ENCODE measurements around the gene SCN4B. TPM values are rescaled to one million over a fixed set of nuclear protein-coding genes. Genes with fewer than 3 reads are reported as not detected.
"Not testable (repeated sequence)": the region's sequence is repeated elsewhere in the genome, so short reads cannot be mapped to it uniquely, and the experiment has no call there.

SCN4B gene
- total and polyA plus RNA-seq, 4 donors, result 12.5 to 31.2 (median 30.6) TPM

DNA sequence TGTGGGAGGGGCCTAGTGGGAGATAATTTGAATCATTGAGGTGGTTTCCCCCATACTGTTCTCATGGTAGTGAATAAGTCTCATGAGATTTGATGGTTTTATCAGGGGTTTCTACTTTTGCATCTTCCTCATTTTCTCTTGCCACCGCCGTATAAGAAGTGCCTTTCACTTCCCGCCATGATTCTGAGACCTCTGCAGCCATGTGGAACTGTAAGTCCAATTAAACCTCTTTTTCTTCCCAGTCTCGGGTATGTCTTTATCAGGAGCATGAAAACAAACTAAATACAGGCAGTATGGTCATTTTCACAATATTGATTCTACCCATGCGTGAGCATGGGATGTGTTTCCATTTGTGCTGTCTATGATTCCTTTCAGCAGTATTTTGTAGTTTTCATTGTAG is 40.2 kb upstream of the SCN4B start:
- WGBS (ENCODE audit: insufficient coverage), result 89% methylated on average over 3 of the region's 5 CpGs
- H3K27ac ChIP-seq (ENCODE audit: low read depth, low read length); DNase-seq (ENCODE audit: low read depth in 4 of 6, low spot score in 6 of 6): not testable (repeated sequence)

GRCh38 chr11:118190942-118191506 is 38.4 kb upstream of the SCN4B start:
- not testable (repeated sequence) for H3K4me1 ChIP-seq (ENCODE audit: control insufficient read depth, insufficient read depth, low read length); H3K27ac ChIP-seq (ENCODE audit: low read depth, low read length); H3K4me3 ChIP-seq (ENCODE audit: low read depth, low read length); H3K9me3 ChIP-seq (ENCODE audit: control insufficient read depth, insufficient read depth, low read length); H3K27me3 ChIP-seq (ENCODE audit: control insufficient read depth, insufficient read depth, low read length); H3K36me3 ChIP-seq (ENCODE audit: control insufficient read depth, insufficient read depth, low read length); DNase-seq (ENCODE audit: low read depth in 4 of 6, low spot score in 6 of 6)
- WGBS (ENCODE audit: insufficient coverage), result 73% methylated on average over 2 of the region's 2 CpGs

More for the DNA sequence above, 40.2 kb upstream of the SCN4B start:
- not testable (repeated sequence) for H3K9me3 ChIP-seq (ENCODE audit: control insufficient read depth, insufficient read depth, low read length); H3K4me1 ChIP-seq (ENCODE audit: control insufficient read depth, insufficient read depth, low read length); H3K36me3 ChIP-seq (ENCODE audit: control insufficient read depth, insufficient read depth, low read length); H3K27me3 ChIP-seq (ENCODE audit: control insufficient read depth, insufficient read depth, low read length); H3K4me3 ChIP-seq (ENCODE audit: low read depth, low read length)

- Histone ChIP-seq H3K36me3 (ENCODE audit: control insufficient read depth, insufficient read depth, low read length) (no peaks in the 10 kb centered on the region), H3K9me3 (ENCODE audit: control insufficient read depth, insufficient read depth, low read length) (no peaks in the 10 kb centered on the region), H3K27ac (ENCODE audit: low read depth, low read length) (no peak overlapping the region), H3K27me3 (ENCODE audit: control insufficient read depth, insufficient read depth, low read length) (peaks cover 7% of the 10 kb centered on the region), H3K4me1 (ENCODE audit: control insufficient read depth, insufficient read depth, low read length) (no peaks in the 10 kb centered on the region), H3K4me3 (ENCODE audit: low read depth, low read length) (no peak overlapping the region)
- 79% methylated on average over 2 of the region's 6 CpGs for whole genome bisulfite sequencing (ENCODE audit: insufficient coverage)
- DNase-seq (ENCODE audit: low read depth in 4 of 6, low spot score in 6 of 6), result no peak
Observed at GRCh38 chr11:118186346-118187107, 33.9 kb upstream of the SCN4B start.

GRCh38 chr11:118184784-118185579 is 32.4 kb upstream of the SCN4B start:
- Histone ChIP-seq H3K27me3 (ENCODE audit: control insufficient read depth, insufficient read depth, low read length) (peaks cover 7% of the 10 kb centered on the region), H3K27ac (ENCODE audit: low read depth, low read length) (no peak overlapping the region), H3K4me1 (ENCODE audit: control insufficient read depth, insufficient read depth, low read length) (peaks cover 10% of the 10 kb centered on the region), H3K4me3 (ENCODE audit: low read depth, low read length) (no peak overlapping the region), H3K9me3 (ENCODE audit: control insufficient read depth, insufficient read depth, low read length) (no peaks in the 10 kb centered on the region), H3K36me3 (ENCODE audit: control insufficient read depth, insufficient read depth, low read length) (no peaks in the 10 kb centered on the region)
- no peak for DNase-seq (ENCODE audit: low read depth in 4 of 6, low spot score in 6 of 6)
- WGBS (ENCODE audit: insufficient coverage), result 91% methylated on average over 7 of the region's 12 CpGs

DNA sequence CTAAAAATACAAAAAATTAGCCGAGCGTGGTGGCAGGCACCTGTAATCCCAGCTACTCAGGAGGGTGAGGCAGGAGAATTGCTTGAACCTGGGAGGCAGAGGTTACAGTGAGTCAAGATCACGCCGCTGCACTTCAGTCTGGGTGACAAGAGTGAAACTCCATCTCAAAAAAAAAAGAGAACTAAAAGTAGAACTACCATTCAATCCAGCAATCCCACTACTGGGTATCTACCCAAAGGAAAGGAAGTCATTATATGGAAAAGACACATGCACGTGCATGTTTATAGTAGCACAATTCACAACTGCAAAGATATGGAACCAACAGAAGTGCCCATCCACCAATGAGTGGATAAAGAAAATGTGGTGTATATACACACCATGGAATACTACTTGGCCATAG is 31.1 kb upstream of the SCN4B start:
- not testable (repeated sequence) for DNase-seq (ENCODE audit: low read depth in 4 of 6, low spot score in 6 of 6); H3K27me3 ChIP-seq (ENCODE audit: control insufficient read depth, insufficient read depth, low read length); H3K9me3 ChIP-seq (ENCODE audit: control insufficient read depth, insufficient read depth, low read length); H3K4me3 ChIP-seq (ENCODE audit: low read depth, low read length); H3K36me3 ChIP-seq (ENCODE audit: control insufficient read depth, insufficient read depth, low read length); H3K27ac ChIP-seq (ENCODE audit: low read depth, low read length)
- H3K4me1 ChIP-seq (ENCODE audit: control insufficient read depth, insufficient read depth, low read length), result peaks cover 15% of the 10 kb centered on the region
- WGBS (ENCODE audit: insufficient coverage), result 67% methylated on average over 2 of the region's 5 CpGs

- peak overlapping the region; percentile 75 for H3K27ac ChIP-seq (ENCODE audit: low read depth, low read length)
- no peaks in the 10 kb centered on the region for H3K9me3 ChIP-seq (ENCODE audit: control insufficient read depth, insufficient read depth, low read length)
- WGBS (ENCODE audit: insufficient coverage), result under 1% methylated on average over 11 of the region's 11 CpGs
- peaks cover 15% of the 10 kb centered on the region for H3K4me1 ChIP-seq (ENCODE audit: control insufficient read depth, insufficient read depth, low read length)
- peaks cover 2% of the 10 kb centered on the region for H3K27me3 ChIP-seq (ENCODE audit: control insufficient read depth, insufficient read depth, low read length)
- DNase-seq (ENCODE audit: low read depth in 4 of 6, low spot score in 6 of 6), result peak; percentile 80 to 98 (median 85)
- H3K36me3 ChIP-seq (ENCODE audit: control insufficient read depth, insufficient read depth, low read length), result no peaks in the 10 kb centered on the region
- peak overlapping the region; percentile 31 for H3K4me3 ChIP-seq (ENCODE audit: low read depth, low read length)
Observed at GRCh38 chr11:118180300-118180703, 27.7 kb upstream of the SCN4B start.

GRCh38 chr11:118176778-118177134 is 24.1 kb upstream of the SCN4B start:
- H3K4me1 ChIP-seq (ENCODE audit: control insufficient read depth, insufficient read depth, low read length), result peaks cover 33% of the 10 kb centered on the region
- no peaks in the 10 kb centered on the region for H3K36me3 ChIP-seq (ENCODE audit: control insufficient read depth, insufficient read depth, low read length)
- 94% methylated on average over 2 of the region's 4 CpGs for WGBS (ENCODE audit: insufficient coverage)
- no peak for DNase-seq (ENCODE audit: low read depth in 4 of 6, low spot score in 6 of 6)
- no peak overlapping the region for H3K4me3 ChIP-seq (ENCODE audit: low read depth, low read length)
- no peaks in the 10 kb centered on the region for H3K9me3 ChIP-seq (ENCODE audit: control insufficient read depth, insufficient read depth, low read length)
- H3K27ac ChIP-seq (ENCODE audit: low read depth, low read length), result no peak overlapping the region
- no peaks in the 10 kb centered on the region for H3K27me3 ChIP-seq (ENCODE audit: control insufficient read depth, insufficient read depth, low read length)

- H3K27ac ChIP-seq (ENCODE audit: low read depth, low read length), result peak within 1 kb of the TSS; percentile 79
- DNase-seq (ENCODE audit: low read depth in 4 of 6, low spot score in 6 of 6), result peak in 2 of 6 donors; percentile 88 to 92
- no peaks in the 10 kb centered on the region for H3K36me3 ChIP-seq (ENCODE audit: control insufficient read depth, insufficient read depth, low read length)
- no peaks in the 10 kb centered on the region for H3K9me3 ChIP-seq (ENCODE audit: control insufficient read depth, insufficient read depth, low read length)
- H3K4me1 ChIP-seq (ENCODE audit: control insufficient read depth, insufficient read depth, low read length), result peaks cover 38% of the 10 kb centered on the region
- H3K4me3 ChIP-seq (ENCODE audit: low read depth, low read length), result peak within 1 kb of the TSS; percentile 66
- WGBS (ENCODE audit: insufficient coverage), result 13% methylated on average over 5 of the region's 14 CpGs
- peaks cover 3% of the 10 kb centered on the region for H3K27me3 ChIP-seq (ENCODE audit: control insufficient read depth, insufficient read depth, low read length)
Observed at GRCh38 chr11:118175993-118176777, 23.6 kb upstream of the SCN4B start, which contains the start of gene SCN2B. SCN2B (minus strand) TSS chr11:118176639; CDS start chr11:118176431, 208 bp downstream.
